K562 (cell line): ENCODE measurements around the gene PAPSS2.

ENCODE experiments used
- ATF1 ChIP-seq, 2 experiments: fragments of 450-650 bp in 1 of 2; IDR thresholded peaks; 2 replicates each; pipeline ENCODE4 v1.6.1; 2016; ENCODE audit warnings: missing compliant biosample characterization in 1 of 2, missing genetic modification characterization in 1 of 2
- CTBP1 ChIP-seq: fragments of 450-650 bp; IDR thresholded peaks from 2 replicates; pipeline ENCODE4 v1.6.1; 2016; ENCODE audit warnings: borderline replicate concordance
- EGR1 ChIP-seq: fragments of 450-650 bp; conservative IDR thresholded peaks from 2 replicates; pipeline ENCODE4 v1.6.1; 2017; ENCODE audit warnings: mild to moderate bottlenecking
- GTF2E2 ChIP-seq: fragments of 200-800 bp; sonication (Bioruptor generic); IDR thresholded peaks from 2 replicates; pipeline ENCODE4 v1.6.1; 2016; ENCODE audit warnings: missing genetic modification characterization, missing compliant biosample characterization
- HSF4 ChIP-seq: fragments of 250-450 bp; sonication (Bioruptor Pico); IDR thresholded peaks from 2 replicates; pipeline ENCODE4 v2.1.2; 2022; ENCODE audit warnings: mild to moderate bottlenecking, moderate library complexity, borderline replicate concordance
- RAD21 ChIP-seq, 2 experiments: fragments of 250-450 bp in 1 of 2; fragments of 450-650 bp in 1 of 2; sonication (Bioruptor Pico) in 1 of 2; formaldehyde crosslinking in 1 of 2; IDR thresholded peaks in 1 of 2; conservative IDR thresholded peaks in 1 of 2; 2 replicates each; pipeline versions ENCODE4 v1.4.0 to v1.8.0; 2020 to 2022; ENCODE audit warnings: mild to moderate bottlenecking in 2 of 2, moderate library complexity in 1 of 2
- SMARCC2 ChIP-seq: fragments of 450-650 bp; IDR thresholded peaks from 2 replicates; pipeline ENCODE4 v1.6.1; 2017; ENCODE audit warnings: antibody characterized with exemption, moderate library complexity, mild to moderate bottlenecking, low read depth

DNA sequence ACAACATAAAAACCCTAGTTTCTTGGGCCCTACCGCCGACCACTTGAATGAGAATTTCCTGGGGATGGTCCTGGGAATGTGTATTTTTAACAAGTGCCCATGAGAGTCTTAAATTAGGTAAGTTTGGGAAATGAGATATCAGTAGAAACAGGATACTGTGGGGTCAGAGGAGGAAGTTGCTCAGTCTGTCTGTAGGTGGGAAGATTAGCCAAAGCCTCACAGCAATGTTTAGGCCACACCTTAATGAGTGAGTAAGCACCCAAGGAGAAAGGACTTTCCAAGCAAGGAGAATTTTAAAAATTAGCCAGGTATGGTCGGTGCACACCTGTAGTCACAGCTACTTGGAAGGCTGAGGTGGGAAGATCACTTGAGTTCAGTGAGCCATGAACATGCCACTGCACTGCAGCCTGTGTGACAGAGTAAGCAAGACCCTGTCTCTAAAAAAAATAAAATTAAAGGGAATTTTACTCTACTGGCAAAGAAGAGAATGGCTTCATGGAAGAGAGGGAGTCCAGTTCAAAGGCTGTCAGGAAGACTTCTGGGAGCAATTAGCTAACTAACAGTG is 31.9 kb downstream of the PAPSS2 start:
- TF ChIP-seq CTBP1 (no peak; the same call in 1 of the 2 replicates), RAD21 (CRISPR knock-in tag; conservative IDR thresholded peaks at IDR 0.05 in 1 of 2, IDR thresholded peaks at IDR 0.05 in 1 of 2) (no peak), SMARCC2 (no peak), HSF4 (CRISPR knock-in tag) (no peak), ATF1 (CRISPR knock-in tag; IDR thresholded peaks at IDR 0.05) (no peak), ATF1 (tag; IDR thresholded peaks at IDR 0.05) (no peak), EGR1 (no peak), GTF2E2 (tag) (no peak)
